Body of pancreas (tissue), 4 donors: ENCODE measurements around the gene CDC37.
A peak's percentile ranks its signal among the peaks of the same experiment; 100 is the strongest.

Experiments
- POLR2A ChIP-seq, 3 donors: fragments of 450-650 bp; IDR thresholded peaks; one replicate each; pipeline ENCODE4 v1.6.1; 2016; ENCODE audit warnings: antibody characterized with exemption in 3 of 3, mild to moderate bottlenecking in 2 of 3
- TF ChIP-seq, protein P1 (sequence below), 7 experiments: fragments of 450-650 bp in 4 of 7; fragments of 200-600 bp in 3 of 7; sonication (generic) in 3 of 7; IDR thresholded peaks; one replicate each; pipeline ENCODE4 v1.5.1; 2016 to 2019; ENCODE audit warnings: antibody characterized with exemption in 7 of 7

DNA sequence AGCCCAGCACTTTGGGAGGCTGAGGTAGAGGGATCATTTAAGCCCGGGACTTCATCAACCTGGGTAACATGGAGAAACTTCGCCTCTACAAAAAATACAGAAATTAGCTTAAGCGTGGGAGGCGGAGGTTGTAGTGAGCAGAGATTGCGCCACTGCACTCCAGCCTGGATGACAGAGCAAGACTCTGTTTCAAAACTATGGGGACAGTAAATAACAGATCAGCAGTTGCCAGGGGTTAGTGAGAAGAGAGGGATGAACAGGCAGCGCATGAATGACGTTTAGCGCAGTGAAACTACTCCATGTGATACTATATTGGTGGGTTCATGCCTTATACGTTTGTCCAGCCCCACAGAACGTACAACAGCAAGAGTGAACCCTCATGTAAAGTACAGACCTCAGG, 56.8 kb downstream of the CDC37 start:
- TF ChIP-seq, protein P1, sequence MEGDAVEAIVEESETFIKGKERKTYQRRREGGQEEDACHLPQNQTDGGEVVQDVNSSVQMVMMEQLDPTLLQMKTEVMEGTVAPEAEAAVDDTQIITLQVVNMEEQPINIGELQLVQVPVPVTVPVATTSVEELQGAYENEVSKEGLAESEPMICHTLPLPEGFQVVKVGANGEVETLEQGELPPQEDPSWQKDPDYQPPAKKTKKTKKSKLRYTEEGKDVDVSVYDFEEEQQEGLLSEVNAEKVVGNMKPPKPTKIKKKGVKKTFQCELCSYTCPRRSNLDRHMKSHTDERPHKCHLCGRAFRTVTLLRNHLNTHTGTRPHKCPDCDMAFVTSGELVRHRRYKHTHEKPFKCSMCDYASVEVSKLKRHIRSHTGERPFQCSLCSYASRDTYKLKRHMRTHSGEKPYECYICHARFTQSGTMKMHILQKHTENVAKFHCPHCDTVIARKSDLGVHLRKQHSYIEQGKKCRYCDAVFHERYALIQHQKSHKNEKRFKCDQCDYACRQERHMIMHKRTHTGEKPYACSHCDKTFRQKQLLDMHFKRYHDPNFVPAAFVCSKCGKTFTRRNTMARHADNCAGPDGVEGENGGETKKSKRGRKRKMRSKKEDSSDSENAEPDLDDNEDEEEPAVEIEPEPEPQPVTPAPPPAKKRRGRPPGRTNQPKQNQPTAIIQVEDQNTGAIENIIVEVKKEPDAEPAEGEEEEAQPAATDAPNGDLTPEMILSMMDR (IDR thresholded peaks at IDR 0.05), result no peak
- TF ChIP-seq POLR2A (IDR thresholded peaks at IDR 0.05), result peak in 1 of 3 donors; percentile 19
